Naive thymus-derived CD8-positive, alpha-beta T cell (primary cell): ENCODE results near the gene TSPAN9. TPM values are rescaled to one million over a fixed set of nuclear protein-coding genes. Genes with fewer than 3 reads are reported as not detected.

Experiments
- ATAC-seq, 2 donors: fragments of 150-1000 bp; cut with Tn5 transposase in 1 of 2; sonication (Bioruptor Pico), chemical (Tn5 transposase) in 1 of 2; 1 replicate in 1 of 2; 2 replicates in 1 of 2; pipeline ENCODE4 v1.10.0; 2021; ENCODE audit warnings: mild to moderate bottlenecking in 2 of 2, moderate library complexity in 2 of 2
- POLR2A ChIA-PET: fragments of 350-600 bp; sonication (Branson Sonifier 250); formaldehyde crosslinking; loops from one replicate; lab custom pipeline; 2021; ENCODE audit warnings: antibody characterized with exemption; lab: Charles Lee
- DNase-seq, 10 donors: peaks; one replicate each; pipeline versions ENCODE4 v3.0.0 to v3.0.0-alpha.2; 2020 to 2022
- H3K27ac Mint-ChIP-seq, 10 donors: one replicate each; pipeline ENCODE4 v1.8.0; 2020 to 2022; ENCODE audit warnings: mild to moderate bottlenecking in 10 of 10, mixed read lengths in 10 of 10, moderate library complexity in 4 of 10, inconsistent platforms in 1 of 10
- H3K27me3 Mint-ChIP-seq, 5 donors: one replicate each; pipeline ENCODE4 v1.8.0; 2021 to 2022; ENCODE audit warnings: mixed read lengths in 5 of 5
- H3K36me3 Mint-ChIP-seq, 3 donors: one replicate each; pipeline ENCODE4 v1.8.0; 2020 to 2022; ENCODE audit warnings: mixed read lengths in 3 of 3, mild to moderate bottlenecking in 2 of 3, inconsistent platforms in 1 of 3
- H3K4me1 Mint-ChIP-seq, 4 donors: one replicate each; pipeline ENCODE4 v1.8.0; 2021 to 2022; ENCODE audit warnings: mixed read lengths in 4 of 4
- H3K4me3 Mint-ChIP-seq, 10 donors: one replicate each; pipeline ENCODE4 v1.8.0; 2020 to 2022; ENCODE audit warnings: mild to moderate bottlenecking in 10 of 10, mixed read lengths in 10 of 10, moderate library complexity in 6 of 10, inconsistent platforms in 1 of 10
- H3K9me3 Mint-ChIP-seq, 9 donors: one replicate each; pipeline ENCODE4 v1.8.0; 2020 to 2022; ENCODE audit warnings: mixed read lengths in 9 of 9, mild to moderate bottlenecking in 3 of 9, inconsistent platforms in 1 of 9, moderate library complexity in 1 of 9
- polyA plus RNA-seq, 3 donors: library from polyadenylated mRNA; unstranded; fragments of 300-500 nt; fragmentation: Illumina TruSeq; gene quantifications; one replicate each; pipeline ENCODE4 v1.2.3, GENCODE V29; 2021
- total RNA-seq, 8 experiments: library from RNA in 2 of 8; stranded (reverse) in 2 of 8; gene quantifications; one replicate each; pipeline ENCODE4 v1.2.3 and lab custom pipeline; 2021 to 2026

TSPAN9 gene
- total and polyA plus RNA-seq, 5 experiments from 2014 or later = 0.65 to 1.2 TPM; not detected in 3

GRCh38 chr12:3175238-3175637 lies 98.1 kb downstream of the TSPAN9 start:
- DNase-seq (no peak), ATAC-seq (no peak)
- Mint-ChIP-seq H3K4me1 (peaks cover 0 to 17% (median 5%) of the 10 kb centered on the region in 4 donors), H3K9me3 (no peaks in the 10 kb centered on the region), H3K27ac (no peak overlapping the region), H3K36me3 (no peaks in the 10 kb centered on the region), H3K27me3 (peaks cover 2 to 25% (median 15%) of the 10 kb centered on the region in 5 donors), H3K4me3 (no peak overlapping the region)
- POLR2A ChIA-PET = no interaction called here

- Mint-ChIP-seq H3K27me3 (peaks cover 5 to 28% (median 23%) of the 10 kb centered on the region in 5 donors), H3K4me1 (peaks cover 0 to 17% (median 5%) of the 10 kb centered on the region in 4 donors), H3K9me3 (no peaks in the 10 kb centered on the region), H3K4me3 (no peak overlapping the region), H3K36me3 (no peaks in the 10 kb centered on the region), H3K27ac (no peak overlapping the region)
- POLR2A ChIA-PET = no interaction called here
- ATAC-seq (no peak), DNase-seq (no peak)
These were observed 99.6 kb downstream of the TSPAN9 start for GRCh38 chr12:3176754-3177153.

- no peaks in the 10 kb centered on the region for H3K9me3 Mint-ChIP-seq
- POLR2A ChIA-PET = no interaction called here
- DNase-seq (no peak), ATAC-seq (no peak)
- peak overlapping the region in 2 of 10 donors; percentile 33 to 38 for H3K4me3 Mint-ChIP-seq
- H3K27ac Mint-ChIP-seq = peak overlapping the region in 1 of 10 donors; percentile 65
- peaks cover 5 to 35% (median 27%) of the 10 kb centered on the region in 5 donors for H3K27me3 Mint-ChIP-seq
- H3K4me1 Mint-ChIP-seq = peaks cover 0 to 17% (median 5%) of the 10 kb centered on the region in 4 donors
- no peaks in the 10 kb centered on the region for H3K36me3 Mint-ChIP-seq
These were observed 100.7 kb downstream of the TSPAN9 start for GRCh38 chr12:3177778-3178425.

- H3K4me3 Mint-ChIP-seq = no peak overlapping the region
- H3K27ac Mint-ChIP-seq = no peak overlapping the region
- peaks cover 3 to 30% (median 28%) of the 10 kb centered on the region in 5 donors for H3K27me3 Mint-ChIP-seq
- H3K36me3 Mint-ChIP-seq = no peaks in the 10 kb centered on the region
- DNase-seq (no peak), ATAC-seq (no peak)
- peaks cover 0 to 17% (median 5%) of the 10 kb centered on the region in 4 donors for H3K4me1 Mint-ChIP-seq
- POLR2A ChIA-PET = no interaction called here
- H3K9me3 Mint-ChIP-seq = no peaks in the 10 kb centered on the region
These were observed 101.6 kb downstream of the TSPAN9 start for GRCh38 chr12:3178671-3179313.

GRCh38 chr12:3179731-3180130 lies 102.6 kb downstream of the TSPAN9 start:
- POLR2A ChIA-PET = no interaction called here
- Mint-ChIP-seq H3K36me3 (no peaks in the 10 kb centered on the region), H3K4me3 (no peak overlapping the region), H3K27ac (no peak overlapping the region), H3K4me1 (peaks cover 0 to 17% (median 5%) of the 10 kb centered on the region in 4 donors), H3K9me3 (no peaks in the 10 kb centered on the region), H3K27me3 (peaks cover 3 to 28% (median 25%) of the 10 kb centered on the region in 5 donors)
- no peak for ATAC-seq
- DNase-seq = no peak

GRCh38 chr12:3182426-3182825 lies 105.2 kb downstream of the TSPAN9 start:
- no peak overlapping the region for H3K27ac Mint-ChIP-seq
- H3K36me3 Mint-ChIP-seq = no peaks in the 10 kb centered on the region
- no peaks in the 10 kb centered on the region for H3K9me3 Mint-ChIP-seq
- POLR2A ChIA-PET = no interaction called here
- peaks cover 3 to 28% (median 25%) of the 10 kb centered on the region in 5 donors for H3K27me3 Mint-ChIP-seq
- H3K4me3 Mint-ChIP-seq = no peak overlapping the region
- H3K4me1 Mint-ChIP-seq = peaks cover 0 to 22% (median 6%) of the 10 kb centered on the region in 4 donors
- ATAC-seq (no peak), DNase-seq (no peak)

- H3K4me3 Mint-ChIP-seq = no peak overlapping the region
- DNase-seq (no peak), ATAC-seq (no peak)
- no peaks in the 10 kb centered on the region for H3K36me3 Mint-ChIP-seq
- H3K4me1 Mint-ChIP-seq = peaks cover 0 to 8% (median 1%) of the 10 kb centered on the region in 4 donors
- peaks cover 0 to 26% (median 13%) of the 10 kb centered on the region in 5 donors for H3K27me3 Mint-ChIP-seq
- no peak overlapping the region for H3K27ac Mint-ChIP-seq
- POLR2A ChIA-PET = no interaction called here
- H3K9me3 Mint-ChIP-seq = no peaks in the 10 kb centered on the region
These were observed 107.3 kb downstream of the TSPAN9 start for GRCh38 chr12:3184485-3184884.

GRCh38 chr12:3185260-3185870 lies 108.2 kb downstream of the TSPAN9 start:
- Mint-ChIP-seq H3K36me3 (no peaks in the 10 kb centered on the region), H3K27me3 (peaks cover 1 to 26% (median 12%) of the 10 kb centered on the region in 5 donors), H3K4me3 (no peak overlapping the region), H3K9me3 (no peaks in the 10 kb centered on the region), H3K4me1 (peaks cover 0 to 4% (median 1%) of the 10 kb centered on the region in 4 donors), H3K27ac (no peak overlapping the region)
- POLR2A ChIA-PET = no interaction called here
- DNase-seq (no peak), ATAC-seq (no peak)

- POLR2A ChIA-PET = no interaction called here
- Mint-ChIP-seq H3K4me3 (no peak overlapping the region), H3K4me1 (peaks cover 0 to 4% (median 1%) of the 10 kb centered on the region in 4 donors), H3K27me3 (peaks cover 1 to 22% (median 8%) of the 10 kb centered on the region in 5 donors), H3K27ac (no peak overlapping the region), H3K36me3 (no peaks in the 10 kb centered on the region), H3K9me3 (no peaks in the 10 kb centered on the region)
- ATAC-seq (no peak), DNase-seq (no peak)
These were observed 109.5 kb downstream of the TSPAN9 start for GRCh38 chr12:3186546-3187215.

GRCh38 chr12:3187846-3188770 lies 110.9 kb downstream of the TSPAN9 start:
- Mint-ChIP-seq H3K4me1 (peaks cover 0 to 4% (median 1%) of the 10 kb centered on the region in 4 donors), H3K9me3 (no peaks in the 10 kb centered on the region), H3K27me3 (peaks cover 4 to 23% (median 9%) of the 10 kb centered on the region in 5 donors), H3K36me3 (no peaks in the 10 kb centered on the region), H3K4me3 (no peak overlapping the region), H3K27ac (no peak overlapping the region)
- ATAC-seq = no peak
- DNase-seq = no peak
- POLR2A ChIA-PET = no interaction called here

GRCh38 chr12:3189282-3189681 lies 112.1 kb downstream of the TSPAN9 start:
- H3K9me3 Mint-ChIP-seq = no peaks in the 10 kb centered on the region
- DNase-seq = no peak
- H3K27me3 Mint-ChIP-seq = peaks cover 4 to 28% (median 9%) of the 10 kb centered on the region in 5 donors
- H3K36me3 Mint-ChIP-seq = no peaks in the 10 kb centered on the region
- H3K27ac Mint-ChIP-seq = no peak overlapping the region
- peaks cover 0 to 4% (median 1%) of the 10 kb centered on the region in 4 donors for H3K4me1 Mint-ChIP-seq
- POLR2A ChIA-PET = no interaction called here
- ATAC-seq = no peak
- H3K4me3 Mint-ChIP-seq = no peak overlapping the region

GRCh38 chr12:3190101-3190500 lies 112.9 kb downstream of the TSPAN9 start:
- no peaks in the 10 kb centered on the region for H3K36me3 Mint-ChIP-seq
- ATAC-seq = no peak
- H3K4me1 Mint-ChIP-seq = peaks cover 0 to 4% (median 0%) of the 10 kb centered on the region in 4 donors
- H3K4me3 Mint-ChIP-seq = no peak overlapping the region
- POLR2A ChIA-PET = no interaction called here
- no peaks in the 10 kb centered on the region for H3K9me3 Mint-ChIP-seq
- H3K27ac Mint-ChIP-seq = no peak overlapping the region
- peaks cover 5 to 28% (median 9%) of the 10 kb centered on the region in 5 donors for H3K27me3 Mint-ChIP-seq
- no peak for DNase-seq
